G401.6 (cell line): ENCODE measurements around the gene LIN7A.

Experiments used
- FAIRE-seq: peaks from 2 replicates; lab custom pipeline; 2012; peaks lifted over from hg19 to GRCh38; lab: Jason Lieb, UNC

Gene LIN7A, protein sequence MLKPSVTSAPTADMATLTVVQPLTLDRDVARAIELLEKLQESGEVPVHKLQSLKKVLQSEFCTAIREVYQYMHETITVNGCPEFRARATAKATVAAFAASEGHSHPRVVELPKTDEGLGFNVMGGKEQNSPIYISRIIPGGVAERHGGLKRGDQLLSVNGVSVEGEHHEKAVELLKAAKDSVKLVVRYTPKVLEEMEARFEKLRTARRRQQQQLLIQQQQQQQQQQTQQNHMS

DNA sequence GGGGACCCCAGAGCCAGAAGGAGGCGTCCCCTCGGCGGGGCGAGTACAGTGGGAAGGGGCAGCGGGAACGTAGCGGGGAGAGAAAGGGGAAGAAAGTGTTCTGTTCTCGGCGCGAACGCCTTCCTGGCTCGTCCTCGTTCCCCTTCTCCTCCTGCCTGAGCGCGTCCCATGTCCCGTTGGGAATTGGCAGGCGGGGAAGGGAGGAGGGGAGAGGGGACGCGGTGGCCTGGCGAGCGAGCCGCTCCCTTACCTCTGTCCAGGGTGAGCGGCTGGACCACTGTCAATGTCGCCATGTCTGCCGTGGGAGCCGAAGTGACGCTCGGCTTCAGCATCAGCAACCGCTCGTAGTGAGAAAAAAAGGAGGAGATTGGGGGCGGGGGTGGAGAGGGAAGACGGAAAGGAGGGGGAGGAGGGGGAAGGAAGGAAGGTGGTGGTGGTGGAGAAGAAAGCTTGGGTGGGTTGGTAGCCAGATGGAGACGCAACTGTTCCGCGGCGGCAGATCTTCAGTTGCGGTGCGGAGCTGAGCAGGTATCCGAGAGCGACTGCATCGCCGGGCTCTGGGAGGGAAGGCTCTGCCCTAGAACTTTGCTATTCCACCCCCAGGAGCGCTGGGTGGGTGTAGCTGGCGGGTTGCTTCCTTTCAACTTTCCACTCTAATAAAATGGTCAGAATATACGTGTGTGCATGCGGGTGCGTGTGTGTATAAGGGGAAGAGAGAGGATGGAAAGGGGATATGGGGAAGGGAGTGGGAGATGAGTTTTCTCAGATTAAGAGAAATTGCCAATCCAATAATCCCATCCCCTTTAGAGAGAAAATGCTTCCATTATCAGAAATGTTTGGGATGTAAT lies at the start of gene LIN7A:
TSS of gene LIN7A (minus strand) at position 544 of the 848 bp plus-strand sequence. CDS start at position 332, 212 bp downstream.
- no peak for FAIRE-seq

DNA sequence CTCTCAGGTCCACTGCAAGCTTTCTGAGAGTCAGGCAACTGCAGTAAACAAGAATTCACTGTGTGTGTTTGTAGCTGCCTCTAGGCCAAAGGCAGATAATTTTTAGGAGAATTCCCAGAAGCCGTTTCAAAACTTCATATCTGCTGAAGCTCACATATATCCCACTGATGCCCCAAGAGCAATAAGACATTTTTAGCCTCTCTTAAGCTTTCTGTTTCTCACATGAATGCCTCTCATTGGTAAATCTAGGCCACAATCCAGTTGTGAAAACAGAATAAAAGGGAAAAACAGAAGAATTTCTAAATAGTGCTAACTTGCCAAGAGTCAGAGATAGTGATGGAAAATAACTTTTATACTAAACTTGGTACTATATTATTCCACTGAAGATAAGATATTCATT lies 48.5 kb upstream of the LIN7A start:
- FAIRE-seq, result no peak

DNA sequence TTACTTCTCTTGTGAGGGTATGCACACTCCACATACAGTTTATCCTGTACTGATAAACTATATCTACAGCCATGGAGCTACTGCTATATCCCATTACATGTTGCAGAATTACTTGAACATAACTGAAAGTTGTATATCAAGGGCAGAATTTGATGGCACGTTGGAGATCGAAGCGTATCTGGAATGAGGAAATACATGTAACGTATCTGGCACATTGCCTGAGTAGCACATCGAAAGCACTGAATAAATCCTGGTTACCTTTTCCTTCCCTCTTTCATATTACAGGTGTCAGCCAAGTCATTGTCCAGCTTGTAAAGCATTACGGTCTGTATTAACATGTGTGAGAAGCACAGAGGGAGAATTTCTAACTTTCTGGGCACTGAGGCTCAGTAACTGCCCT lies 42.1 kb upstream of the LIN7A start:
- FAIRE-seq, result no peak

DNA sequence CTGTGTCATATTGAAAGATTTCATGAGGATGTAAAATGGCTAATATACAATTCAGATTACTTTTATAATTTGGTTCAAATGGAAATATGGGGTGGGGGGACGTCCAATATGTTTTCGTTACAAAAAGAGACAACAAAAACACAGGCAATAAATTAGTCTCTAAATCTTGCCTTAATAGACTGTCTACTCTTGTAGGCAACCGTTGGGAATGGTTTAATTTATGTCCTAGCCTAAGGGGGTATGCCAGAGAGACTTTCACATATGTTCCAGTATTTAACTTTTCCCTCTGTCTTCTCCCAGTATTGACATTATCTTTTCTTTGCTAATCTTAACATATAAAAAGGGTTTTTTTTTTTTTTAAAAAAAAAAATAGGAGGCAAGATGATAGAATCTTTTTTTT lies 41.5 kb upstream of the LIN7A start:
- no peak for FAIRE-seq

DNA sequence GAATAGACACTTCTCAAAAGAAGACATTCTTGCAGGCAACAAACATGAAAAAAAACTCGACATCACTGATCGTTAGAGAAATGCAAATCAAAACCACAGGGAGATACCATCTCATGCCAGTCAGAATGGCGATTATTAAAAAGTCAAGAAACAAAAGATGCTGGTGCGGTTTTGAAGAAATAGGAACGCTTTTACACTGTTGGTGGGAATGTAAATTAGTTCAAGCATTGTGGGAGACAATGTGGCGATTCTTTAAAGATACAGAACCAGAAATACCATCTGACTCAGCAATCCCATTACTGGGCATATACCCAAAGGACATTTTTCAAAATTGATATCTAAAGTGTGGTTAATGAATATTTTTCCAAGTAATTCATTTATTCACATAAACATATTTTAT lies 39.6 kb upstream of the LIN7A start:
- no peak for FAIRE-seq

DNA sequence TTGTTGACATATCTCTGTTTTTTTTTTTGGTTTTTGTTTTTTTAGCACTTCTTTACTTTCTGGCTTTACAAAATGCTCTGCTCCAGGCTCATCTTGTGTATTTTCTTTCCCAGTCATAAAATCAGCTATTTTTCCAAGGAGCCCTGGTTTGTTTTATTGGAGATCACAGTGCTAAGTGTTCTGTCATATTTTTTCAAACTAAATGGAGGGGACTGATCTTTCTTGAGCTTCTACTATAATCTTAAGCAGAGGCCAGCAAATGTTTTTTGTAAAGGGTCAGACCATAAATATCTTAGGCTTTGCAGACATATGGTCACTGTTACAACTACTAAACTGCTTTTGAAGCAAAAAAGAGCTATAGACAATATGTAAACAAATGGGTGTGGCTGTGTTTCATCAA lies 30.6 kb upstream of the LIN7A start:
- no peak for FAIRE-seq

DNA sequence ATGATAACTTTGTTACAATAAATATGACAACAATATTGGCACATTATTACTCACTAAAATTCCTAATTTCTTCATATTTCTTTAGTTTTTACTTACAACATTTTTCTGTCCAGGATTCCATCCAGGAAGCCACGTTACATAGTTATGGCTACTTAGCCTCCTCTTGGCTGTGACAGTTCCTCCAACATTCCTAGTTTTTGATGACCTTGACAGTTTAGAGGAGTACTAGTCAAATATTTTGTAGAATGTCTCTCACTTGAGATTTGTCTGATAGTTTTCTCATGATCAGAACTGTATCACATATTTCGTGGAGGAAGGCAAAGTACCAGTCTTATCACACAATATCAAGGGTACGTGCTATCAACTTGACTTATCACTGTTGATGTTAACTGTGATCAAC lies 29.8 kb upstream of the LIN7A start:
- FAIRE-seq, result no peak

DNA sequence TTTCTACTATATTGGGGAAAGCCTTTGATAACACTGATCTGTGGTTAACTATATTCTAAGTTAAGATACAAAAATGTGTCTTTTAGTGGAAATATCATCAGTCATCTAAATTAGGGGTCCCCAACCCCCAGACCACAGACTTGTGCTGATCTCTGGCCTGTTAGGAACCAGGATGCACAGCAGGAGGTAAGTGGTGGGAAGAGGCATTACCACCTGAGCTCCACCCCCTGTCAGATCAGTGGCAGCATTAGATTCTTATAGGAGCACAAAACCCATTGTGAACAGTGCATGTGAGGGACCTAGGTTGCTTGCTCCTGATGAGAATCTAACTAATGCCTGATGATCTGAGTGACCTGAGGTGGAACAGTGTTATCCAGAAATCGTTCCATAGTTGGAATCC lies 28.3 kb upstream of the LIN7A start:
- no peak for FAIRE-seq

DNA sequence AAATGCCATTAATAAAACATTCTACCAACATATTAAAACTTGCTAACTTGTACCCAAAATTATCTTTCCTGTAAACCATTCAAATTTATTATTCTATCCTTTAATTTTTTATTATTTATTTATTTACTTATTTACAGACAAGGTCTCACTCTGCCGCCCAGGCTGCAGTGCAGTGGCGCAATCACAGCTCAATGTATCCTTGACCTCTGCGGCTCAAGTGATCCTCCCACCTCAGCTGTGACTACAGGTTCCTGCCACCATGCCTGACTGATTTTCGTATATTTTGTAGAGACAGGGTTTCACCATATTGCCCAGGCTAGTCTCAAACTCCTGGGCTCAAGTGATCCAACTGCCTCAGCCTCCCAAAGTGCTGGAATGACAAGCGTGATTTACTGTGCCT lies 20.4 kb upstream of the LIN7A start:
- no peak for FAIRE-seq

DNA sequence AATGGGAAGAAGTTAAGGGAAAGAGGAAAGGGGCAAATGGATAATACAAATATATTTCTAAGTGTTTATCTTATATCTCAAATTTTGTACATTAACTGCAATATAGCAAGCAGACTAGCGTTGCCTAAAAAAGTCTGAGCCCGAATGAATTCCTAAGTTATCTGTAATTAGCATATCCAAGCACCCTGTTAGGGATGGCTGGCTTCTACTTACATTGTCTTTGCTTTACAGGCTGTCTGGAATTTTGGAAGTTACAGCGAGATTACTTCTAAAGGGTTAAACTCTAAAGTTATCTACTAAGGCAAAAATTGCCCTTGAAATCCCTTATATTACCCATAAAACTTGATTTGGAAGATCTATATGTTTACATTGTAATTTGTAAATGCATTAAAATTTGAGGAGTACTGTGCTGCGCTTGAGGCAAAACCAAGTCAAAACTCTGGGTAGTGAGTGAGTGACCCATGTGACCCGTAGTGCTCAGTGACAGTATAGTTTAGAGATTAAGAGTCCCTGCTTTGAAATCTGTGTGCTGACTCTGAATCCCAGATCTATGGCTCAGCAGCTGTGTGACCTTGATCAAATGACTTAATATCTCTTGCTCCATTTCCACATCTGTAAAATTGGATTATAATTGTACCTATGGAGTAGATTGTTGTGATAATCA lies 17.3 kb upstream of the LIN7A start:
- no peak for FAIRE-seq

DNA sequence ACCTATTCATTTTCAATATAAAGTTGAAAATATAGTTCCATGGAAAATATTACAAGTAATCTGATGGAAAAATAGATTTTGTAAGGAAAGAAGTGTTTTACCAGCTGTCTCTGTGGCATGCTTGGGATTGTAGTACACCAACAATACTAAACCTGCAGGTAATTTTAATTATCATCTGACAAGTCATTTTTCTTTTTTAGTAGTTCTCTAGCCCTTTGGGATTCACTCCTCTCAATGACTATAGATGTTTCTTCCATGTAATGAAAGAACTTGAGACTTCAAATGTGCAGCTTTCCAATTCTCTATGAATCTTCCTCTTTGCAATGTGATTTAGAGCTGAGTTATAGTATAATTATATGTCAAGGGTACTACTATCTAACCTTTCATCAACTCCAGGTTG lies 14.7 kb upstream of the LIN7A start:
- no peak for FAIRE-seq

DNA sequence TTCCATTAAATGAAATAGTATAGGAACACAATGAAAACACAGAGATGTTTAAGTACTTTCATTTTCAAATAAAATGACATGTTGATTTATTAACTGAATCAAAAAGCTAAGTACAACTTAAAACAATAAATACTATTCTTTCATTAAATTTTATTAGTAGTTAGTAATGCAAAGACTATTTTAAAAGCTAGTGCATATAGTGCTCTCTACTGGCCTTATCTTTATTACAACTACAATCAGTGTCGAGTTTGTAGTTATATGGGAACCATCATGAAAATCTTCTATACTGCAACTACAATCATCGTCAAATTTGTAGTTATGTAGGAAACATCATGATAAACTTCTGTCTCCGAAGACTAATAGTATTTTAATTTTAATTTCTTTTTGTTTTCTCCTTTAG lies 8.9 kb upstream of the LIN7A start:
- no peak for FAIRE-seq

DNA sequence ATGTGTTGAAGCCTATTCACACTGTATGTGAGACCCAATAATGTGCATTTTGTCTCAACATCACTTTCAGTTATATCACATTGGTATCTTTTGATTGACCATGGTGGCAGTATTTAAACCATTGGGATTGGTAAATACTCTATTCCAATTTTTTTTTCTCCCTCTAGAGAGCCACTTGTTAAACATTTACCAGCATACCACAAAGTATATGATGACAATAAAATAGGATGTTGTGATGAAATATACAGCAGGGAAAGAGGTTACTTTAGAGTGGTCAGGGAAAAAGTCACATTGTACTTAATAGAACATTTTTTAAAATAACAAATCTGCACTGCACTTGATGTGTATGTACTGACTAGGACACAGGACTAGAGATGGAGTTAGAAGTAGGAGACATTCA lies 5.6 kb upstream of the LIN7A start:
- no peak for FAIRE-seq

DNA sequence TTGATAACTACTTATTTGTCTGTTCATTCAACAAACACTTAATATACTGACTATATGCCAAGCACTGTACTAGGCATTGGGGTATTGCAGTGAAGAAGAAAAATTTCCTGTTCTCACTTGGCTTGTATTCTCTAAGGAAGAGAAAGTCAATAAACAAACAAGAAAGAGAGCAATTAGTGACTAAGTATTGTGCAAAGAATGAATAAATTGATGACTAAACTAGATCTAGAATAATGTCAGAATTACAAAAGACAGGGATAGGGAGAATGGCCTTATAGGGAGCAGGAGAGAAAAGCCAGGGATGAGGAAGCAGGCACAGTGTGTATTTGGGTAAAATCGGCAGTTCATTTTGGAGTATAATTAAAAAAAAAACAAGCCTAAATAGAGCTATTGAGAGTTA lies 4.2 kb upstream of the LIN7A start:
- no peak for FAIRE-seq

DNA sequence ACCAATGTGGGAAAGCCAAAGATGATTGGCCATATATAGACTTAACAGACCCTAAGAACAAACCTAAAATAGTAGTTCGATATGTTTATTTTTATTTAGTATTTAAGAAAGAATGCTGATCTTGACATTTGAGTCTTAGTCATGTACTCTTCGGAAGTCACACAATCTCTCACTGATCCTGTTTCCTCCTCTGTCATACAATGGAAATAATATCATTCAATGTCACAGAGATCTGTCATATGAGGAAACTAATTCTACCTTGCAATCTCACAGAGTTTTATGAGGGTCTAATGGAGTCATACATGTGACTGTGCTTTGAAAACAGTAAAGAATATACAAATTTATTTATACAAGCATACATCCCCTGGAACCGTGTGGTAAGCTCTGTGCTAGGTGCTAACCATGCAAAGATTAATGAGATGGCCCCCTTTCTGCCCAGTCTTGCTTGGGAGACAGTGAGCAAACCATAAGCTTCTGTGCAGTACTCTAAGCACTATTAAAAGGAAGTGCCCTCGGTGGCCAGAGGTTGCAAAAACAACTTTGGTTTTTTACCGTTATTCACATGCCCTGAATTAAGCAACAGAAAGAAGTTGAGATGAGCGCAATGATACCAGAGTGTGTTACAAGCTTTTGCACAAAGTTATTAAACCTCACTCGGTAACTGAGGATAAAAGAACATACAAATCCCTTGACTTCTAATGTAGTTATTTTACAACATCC lies 1.7 kb upstream of the LIN7A start:
- FAIRE-seq, result no peak

DNA sequence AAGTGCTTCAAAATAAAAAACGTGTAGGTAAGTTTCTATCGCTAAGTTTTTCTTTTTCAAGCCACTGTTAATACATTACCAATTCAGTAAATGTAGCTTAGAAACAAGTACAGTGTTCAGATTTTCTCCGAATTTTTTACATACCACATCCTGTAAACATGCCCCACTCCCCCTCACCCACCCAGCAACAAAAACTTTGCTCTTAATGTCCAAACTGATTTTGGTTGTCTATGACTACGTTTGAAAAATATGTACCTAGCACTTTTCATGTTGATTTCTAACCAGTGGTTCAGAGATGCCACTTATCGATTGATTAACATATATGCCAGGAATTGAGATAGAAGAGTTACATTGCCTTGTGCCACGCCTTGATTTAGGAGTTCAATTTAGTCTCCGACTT lies 663 bp upstream of the LIN7A start:
- FAIRE-seq, result no peak

DNA sequence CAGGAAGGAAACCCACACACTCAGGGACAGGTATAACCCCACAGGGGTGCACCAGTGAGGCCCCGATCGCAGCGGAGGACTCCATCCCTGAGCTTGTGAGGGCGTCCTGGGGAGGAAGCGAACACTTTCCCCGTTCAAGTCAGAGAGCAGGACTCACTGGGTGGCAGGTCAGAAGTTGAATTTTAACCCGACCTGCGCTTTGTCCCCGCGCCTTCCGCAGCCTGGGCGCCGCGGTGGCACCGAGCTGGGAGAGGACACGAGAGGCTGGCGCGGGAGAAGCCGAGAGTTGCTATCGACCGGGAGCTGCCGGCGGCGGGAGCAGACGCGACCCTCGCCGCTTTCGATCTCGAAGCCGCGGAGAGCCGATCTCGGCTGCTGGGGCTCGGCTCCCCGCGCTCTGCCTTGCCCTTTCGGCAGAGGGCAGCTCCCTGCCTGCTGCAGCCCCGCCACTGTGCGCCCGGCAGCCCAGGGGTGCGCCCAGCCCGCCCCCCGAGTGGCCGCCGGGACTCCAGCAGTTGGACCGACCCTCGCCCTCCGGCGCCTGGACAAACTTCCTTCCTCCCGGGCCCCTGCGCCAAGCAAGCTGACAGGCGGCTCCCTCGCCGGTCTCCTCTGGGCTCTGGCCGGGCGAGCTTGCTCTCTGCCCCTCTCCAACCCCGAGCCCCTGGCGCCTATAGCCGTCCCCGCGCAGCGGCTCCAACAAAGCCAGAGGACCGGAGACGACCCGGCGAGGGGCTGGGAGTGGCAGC lies 918 bp downstream of the LIN7A start:
- no peak for FAIRE-seq

DNA sequence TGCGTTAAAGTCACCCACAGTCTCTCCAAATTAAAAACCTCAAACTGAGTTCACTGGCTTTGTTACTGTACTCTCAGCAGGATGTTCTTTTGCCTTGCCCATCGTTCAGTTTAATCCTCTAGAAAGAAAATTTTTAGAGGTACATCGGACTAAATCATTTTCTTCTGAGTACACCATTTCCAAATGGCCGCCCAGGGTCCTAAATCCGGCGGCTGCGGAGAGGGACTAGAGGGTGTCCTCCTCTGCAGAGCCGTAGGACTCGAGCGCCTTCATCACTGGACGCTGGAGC lies 1.4 kb downstream of the LIN7A start:
- FAIRE-seq, result no peak

DNA sequence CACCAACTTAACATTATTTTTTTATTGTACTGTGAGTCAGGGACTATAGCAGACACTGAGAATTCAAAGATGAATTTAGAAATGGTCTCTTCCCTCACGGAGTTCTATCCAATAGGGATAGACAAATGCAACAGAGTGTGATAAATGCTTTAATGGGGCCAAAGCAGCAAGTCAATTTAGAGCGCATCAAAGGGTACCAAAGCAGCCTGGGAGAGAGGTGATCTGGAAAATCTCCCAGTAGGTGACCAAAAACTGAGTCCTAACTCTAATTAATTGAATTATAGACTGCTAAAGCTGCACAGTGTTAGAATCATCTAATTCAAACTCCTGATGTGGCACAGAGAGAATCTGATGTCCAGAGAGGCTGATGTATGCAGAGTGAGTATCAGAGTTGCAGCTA lies 2.6 kb downstream of the LIN7A start:
- FAIRE-seq, result no peak

DNA sequence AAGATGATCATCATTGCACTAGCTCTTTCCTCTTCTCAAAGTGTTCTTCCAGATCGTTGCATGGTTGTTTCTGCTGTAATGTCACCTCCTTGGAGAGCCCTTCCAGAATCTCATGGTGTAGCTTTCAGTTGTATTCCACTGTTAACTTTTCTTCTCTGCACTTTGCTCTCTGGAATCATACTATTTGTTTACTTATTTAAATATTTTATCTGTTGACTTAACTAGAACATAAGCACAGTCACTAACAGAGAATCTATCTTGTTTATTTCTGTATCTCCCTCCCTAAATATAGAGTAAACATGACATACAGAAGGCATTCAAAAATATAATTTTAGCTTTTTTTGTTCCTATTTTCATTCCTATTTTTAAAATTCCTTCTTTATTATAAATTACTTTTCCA lies 11.8 kb downstream of the LIN7A start:
- FAIRE-seq, result no peak

DNA sequence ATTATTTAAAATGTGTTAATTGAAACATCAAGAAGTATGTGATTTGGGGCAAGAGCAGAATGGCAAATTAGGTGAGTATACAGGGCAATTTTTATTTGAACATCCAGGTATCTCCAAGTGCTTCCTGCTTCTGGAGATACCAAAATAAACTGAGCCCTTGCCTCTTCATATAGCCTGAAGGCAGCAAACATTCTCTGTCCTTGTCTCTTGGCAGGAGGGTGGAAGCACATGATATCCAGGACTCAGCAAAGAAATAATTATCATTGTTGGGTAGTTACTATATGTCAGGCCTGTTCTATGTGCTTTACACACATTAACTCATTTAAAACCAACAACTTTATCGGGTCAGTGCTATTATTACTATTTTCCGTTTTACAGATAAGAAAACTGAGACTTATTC lies 12.5 kb downstream of the LIN7A start:
- no peak for FAIRE-seq

DNA sequence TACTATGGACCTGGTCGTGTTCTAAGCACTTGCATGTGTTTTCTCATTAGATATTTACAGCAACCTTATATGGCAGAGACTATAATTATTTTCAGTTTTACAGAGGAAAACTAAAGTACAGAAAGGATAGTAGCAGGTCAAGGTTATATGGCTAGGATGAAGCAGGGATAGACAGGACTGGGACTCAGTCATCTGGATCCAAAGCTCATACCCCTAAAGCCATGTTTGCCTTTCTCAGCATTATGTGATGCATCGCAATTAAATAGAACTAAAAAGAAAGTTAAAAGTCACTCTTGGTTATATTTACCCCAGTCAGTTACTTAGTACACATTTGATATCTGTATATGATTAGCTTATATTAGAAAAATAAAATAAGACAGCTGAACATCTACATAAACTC lies 13.3 kb downstream of the LIN7A start:
- no peak for FAIRE-seq
